A549 (cell line): ENCODE measurements around the gene ZNF438. TPM values are rescaled to one million over a fixed set of nuclear protein-coding genes. Genes with fewer than 3 reads are reported as not detected.

ENCODE experiments used
- ATAC-seq, 2 experiments: fragments of 200-7000 bp in 1 of 2; fragments of >200 bp in 1 of 2; cut with Nextera tagmentation in 1 of 2; cut with Tn5 transposase in 1 of 2; 3 replicates each; pipeline versions ENCODE4 v1.8.0 to v1.9.1; 2018 to 2020; ENCODE audit warnings: mild to moderate bottlenecking in 1 of 2, moderate library complexity in 1 of 2
- CTCF ChIA-PET: fragments of 300-600 bp; sonication (Branson Sonifier 250); formaldehyde crosslinking; extraction: SDS; loops from one replicate; lab custom pipeline; 2021; ENCODE audit warnings: antibody characterized with exemption, inconsistent platforms; lab: Yijun Ruan, JAX
- POLR2A ChIA-PET: fragments of 350-600 bp; formaldehyde crosslinking; extraction: SDS; loops from one replicate; lab custom pipeline; 2021; ENCODE audit warnings: antibody characterized with exemption, inconsistent platforms; lab: Yijun Ruan, JAX
- DNase-seq, 2 experiments: peaks; one replicate each; pipeline versions ENCODE4 v3.0.0 to v3.0.0-alpha.2; 2011 to 2016; ENCODE audit warnings: low read depth in 1 of 2, low spot score in 1 of 2
- FAIRE-seq: peaks from 2 replicates; lab custom pipeline; 2011; peaks lifted over from hg19 to GRCh38; lab: Jason Lieb, UNC
- H3K27ac ChIP-seq, 2 experiments: fragments of >200 bp; sonication (Bioruptor Twin); formaldehyde crosslinking; 3 replicates each; pipeline ENCODE4 v1.5.1; 2016 to 2017
- H3K4me1 ChIP-seq: fragments of >200 bp; sonication (Bioruptor Twin); formaldehyde crosslinking; 3 replicates; pipeline ENCODE4 v1.6.1; 2016
- H3K4me2 ChIP-seq: fragments of >200 bp; sonication (Bioruptor Twin); formaldehyde crosslinking; 3 replicates; pipeline ENCODE4 v1.6.1; 2016
- H3K4me3 ChIP-seq: fragments of >200 bp; sonication (Bioruptor Twin); formaldehyde crosslinking; 3 replicates; pipeline ENCODE4 v1.5.1; 2016
- H3K9me3 ChIP-seq: fragments of >200 bp; sonication (Bioruptor Twin); formaldehyde crosslinking; 3 replicates; pipeline ENCODE4 v1.6.1; 2016
- CBX2 ChIP-seq: fragments of 200-600 bp; sonication (generic); IDR thresholded peaks from 2 replicates; pipeline ENCODE4 v1.6.1; 2016; ENCODE audit warnings: low read depth, mild to moderate bottlenecking, borderline replicate concordance
- CBX8 ChIP-seq: fragments of 200-600 bp; sonication (generic); IDR thresholded peaks from 2 replicates; pipeline ENCODE4 v1.6.1; 2016
- CEBPB ChIP-seq, 2 experiments: fragments of >200 bp in 1 of 2; sonication (Bioruptor Twin) in 1 of 2; formaldehyde crosslinking in 1 of 2; IDR thresholded peaks; 2 replicates each; pipeline ENCODE4 v1.6.1; 2012 to 2016
- CHD4 ChIP-seq: fragments of 200-600 bp; sonication (generic); IDR thresholded peaks from 2 replicates; pipeline ENCODE4 v1.6.1; 2016; ENCODE audit warnings: antibody characterized with exemption, mild to moderate bottlenecking, borderline replicate concordance
- FOXS1 ChIP-seq: fragments of 250-450 bp; sonication (Bioruptor Pico); IDR thresholded peaks from 2 replicates; pipeline ENCODE4 v1.5.0; 2020; ENCODE audit warnings: mild to moderate bottlenecking, moderate library complexity
- GATA3 ChIP-seq: IDR thresholded peaks from 2 replicates; pipeline ENCODE4 v1.6.1; 2012; ENCODE audit warnings: borderline replicate concordance
- HDAC2 ChIP-seq: fragments of 200-600 bp; sonication (generic); IDR thresholded peaks from 2 replicates; pipeline ENCODE4 v1.6.1; 2016
- HMGXB4 ChIP-seq: fragments of 250-450 bp; sonication (Bioruptor Pico); IDR thresholded peaks from 2 replicates; pipeline ENCODE4 v1.5.0; 2021; ENCODE audit warnings: mild to moderate bottlenecking, moderate library complexity, borderline replicate concordance
- HOXA7 ChIP-seq: fragments of 250-450 bp; sonication (Bioruptor Pico); IDR thresholded peaks from 2 replicates; pipeline ENCODE4 v1.5.0; 2020; ENCODE audit warnings: mild to moderate bottlenecking, moderate library complexity
- HOXB13 ChIP-seq: fragments of 250-450 bp; sonication (Bioruptor Pico); IDR thresholded peaks from 2 replicates; pipeline ENCODE4 v1.5.0; 2020; ENCODE audit warnings: low read depth, mild to moderate bottlenecking, moderate library complexity
- HOXB5 ChIP-seq: fragments of 250-450 bp; sonication (Bioruptor Pico); IDR thresholded peaks from 2 replicates; pipeline ENCODE4 v1.5.0; 2020; ENCODE audit warnings: mild to moderate bottlenecking, moderate library complexity
- JUNB ChIP-seq: fragments of >200 bp; sonication (Bioruptor Twin); formaldehyde crosslinking; IDR thresholded peaks from 2 replicates; pipeline ENCODE4 v1.6.1; 2016
- KDM1A ChIP-seq: fragments of 200-600 bp; sonication (generic); IDR thresholded peaks from 2 replicates; pipeline ENCODE4 v1.6.1; 2016; ENCODE audit warnings: low read depth, mild to moderate bottlenecking
- MAFK ChIP-seq: fragments of 450-650 bp; IDR thresholded peaks from 2 replicates; pipeline ENCODE4 v1.6.1; 2014; ENCODE audit not compliant: partially characterized antibody
- MAZ ChIP-seq: fragments of 150-350 bp; IDR thresholded peaks from 2 replicates; pipeline ENCODE4 v1.6.1; 2014; ENCODE audit warnings: antibody characterized with exemption, low read depth, low read length, borderline replicate concordance
- MYC ChIP-seq: IDR thresholded peaks from 2 replicates; pipeline ENCODE4 v1.6.1; 2012; ENCODE audit warnings: mild to moderate bottlenecking, inconsistent platforms, low read length, improper control_type of control experiment, borderline replicate concordance
- NFE2L2 ChIP-seq: fragments of 150-350 bp; conservative IDR thresholded peaks from 2 replicates; pipeline ENCODE4 v1.6.1; 2014; ENCODE audit warnings: low read length
- NPAS2 ChIP-seq: fragments of 250-450 bp; sonication (Bioruptor Pico); IDR thresholded peaks from 2 replicates; pipeline ENCODE4 v1.8.0; 2022; ENCODE audit warnings: mild to moderate bottlenecking, moderate library complexity, borderline replicate concordance
- NR3C1 ChIP-seq: fragments of >200 bp; sonication (Bioruptor Twin); formaldehyde crosslinking; IDR thresholded peaks from 3 replicates; pipeline ENCODE4 v1.6.1; 2017
- POLR2AphosphoS2 ChIP-seq: conservative IDR thresholded peaks from 2 replicates; pipeline ENCODE4 v1.6.1; 2012; ENCODE audit warnings: low read length, improper control_type of control experiment, inconsistent platforms
- RAD21 ChIP-seq, 2 experiments: fragments of >200 bp in 1 of 2; sonication (Bioruptor Twin) in 1 of 2; formaldehyde crosslinking in 1 of 2; IDR thresholded peaks in 1 of 2; conservative IDR thresholded peaks in 1 of 2; 2 replicates in 1 of 2; 3 replicates in 1 of 2; pipeline ENCODE4 v1.6.1; 2012 to 2018; ENCODE audit warnings: inconsistent platforms in 1 of 2
- RARB ChIP-seq: fragments of 250-450 bp; sonication (Bioruptor Pico); IDR thresholded peaks from 2 replicates; pipeline ENCODE4 v1.8.0; 2021; ENCODE audit warnings: mild to moderate bottlenecking, moderate library complexity
- RFX5 ChIP-seq: fragments of 450-650 bp; IDR thresholded peaks from 2 replicates; pipeline ENCODE4 v1.7.1; 2014; ENCODE audit warnings: antibody characterized with exemption, mild to moderate bottlenecking, moderate library complexity
- RNF2 ChIP-seq: fragments of 200-600 bp; sonication (generic); IDR thresholded peaks from 2 replicates; pipeline ENCODE4 v1.6.1; 2016; ENCODE audit warnings: low read depth, mild to moderate bottlenecking, antibody characterized with exemption, moderate library complexity, borderline replicate concordance
- TP53 ChIP-seq: fragments of 250-450 bp; sonication (Bioruptor Pico); IDR thresholded peaks from 2 replicates; pipeline ENCODE4 v1.5.0; 2021; ENCODE audit warnings: mild to moderate bottlenecking, moderate library complexity
- ZC3H11A ChIP-seq: fragments of 450-650 bp; IDR thresholded peaks from 2 replicates; pipeline ENCODE4 v1.6.1; 2014; ENCODE audit warnings: antibody characterized with exemption, mild to moderate bottlenecking
- ZFP36 ChIP-seq: fragments of 450-650 bp; IDR thresholded peaks from 2 replicates; pipeline ENCODE4 v1.6.1; 2014; ENCODE audit warnings: borderline replicate concordance; ENCODE audit not compliant: partially characterized antibody
- ZNF302 ChIP-seq: fragments of 250-450 bp; sonication (Bioruptor Pico); IDR thresholded peaks from 2 replicates; pipeline ENCODE4 v1.9.0; 2021; ENCODE audit warnings: inconsistent platforms, mild to moderate bottlenecking, moderate library complexity
- WGBS: methylation state at CpG from one replicate; pipeline ENCODE4 v1.1.6; 2017; ENCODE audit errors: missing lambda C conversion rate; 5-methylcytosine and 5-hydroxymethylcytosine counted together
- polyA plus RNA-seq, 4 experiments: library from polyadenylated mRNA; depleted of rRNA in 3 of 4; stranded (reverse); fragments of >200 nt; fragmentation: RNase III in 1 of 4; extraction: RNeasy Plus Mini Kit Qiagen cat#74134 plus additional on column Dnase treatment in 1 of 4; gene quantifications; 2 replicates in 3 of 4; 3 replicates in 1 of 4; pipeline ENCODE4 v1.2.3, GENCODE V29; 2011 to 2017

Gene ZNF438
- polyA plus RNA-seq, 2 of the 4 experiments (the other 2 are of a cell fraction): 2.2 to 4.5 TPM

GRCh38 chr10:30897547-30897946 is 134.1 kb downstream of the ZNF438 start:
- POLR2A ChIA-PET: no interaction called here
- TF ChIP-seq RFX5: no peak
- no peak for TF ChIP-seq HDAC2
- no peak for TF ChIP-seq RNF2
- no peak for TF ChIP-seq GATA3
- TF ChIP-seq MAZ: no peak
- no peak for TF ChIP-seq TP53
- TF ChIP-seq ZFP36: no peak
- no peak for TF ChIP-seq POLR2AphosphoS2
- no peak for TF ChIP-seq ZC3H11A
- TF ChIP-seq NPAS2 (CRISPR knock-in tag): no peak
- TF ChIP-seq CBX2: no peak
- TF ChIP-seq RAD21 (conservative IDR thresholded peaks at IDR 0.05 in 1 of 2, IDR thresholded peaks at IDR 0.05 in 1 of 2): no peak
- no peak for TF ChIP-seq CHD4
- TF ChIP-seq MYC: no peak
- no peak for TF ChIP-seq FOXS1 (CRISPR knock-in tag)
- TF ChIP-seq HOXB13: no peak
- no peak for TF ChIP-seq NFE2L2
- TF ChIP-seq HOXA7 (CRISPR knock-in tag): no peak
- TF ChIP-seq ZNF302: no peak
- no peak for TF ChIP-seq MAFK
- WGBS: 76% methylated on average over 1 of the region's 1 CpG
- no peaks in the 10 kb centered on the region for H3K9me3 ChIP-seq
- FAIRE-seq (no peak), ATAC-seq (no peak), DNase-seq (no peak)
- CTCF ChIA-PET: no interaction called here
- H3K4me1 ChIP-seq: no peaks in the 10 kb centered on the region
- no peak overlapping the region for H3K27ac ChIP-seq
- no peak overlapping the region for H3K4me2 ChIP-seq
- H3K4me3 ChIP-seq: no peak overlapping the region

GRCh38 chr10:30897048-30897447 is 134.6 kb downstream of the ZNF438 start:
- Histone ChIP-seq H3K4me2 (no peak overlapping the region), H3K4me1 (no peaks in the 10 kb centered on the region), H3K27ac (no peak overlapping the region), H3K4me3 (no peak overlapping the region), H3K9me3 (no peaks in the 10 kb centered on the region)
- TF ChIP-seq HOXB13: no peak
- TF ChIP-seq HMGXB4 (CRISPR knock-in tag): no peak
- TF ChIP-seq HOXB5 (CRISPR knock-in tag): no peak
- no peak for TF ChIP-seq JUNB
- TF ChIP-seq GATA3: no peak
- DNase-seq (no peak), FAIRE-seq (no peak), ATAC-seq (no peak)
- ChIA-PET POLR2A (no interaction called here), CTCF (no interaction called here)

- no peaks in the 10 kb centered on the region for H3K9me3 ChIP-seq
- H3K4me3 ChIP-seq: no peak overlapping the region
- CTCF ChIA-PET: no interaction called here
- no peak overlapping the region for H3K4me2 ChIP-seq
- 67% methylated on average over 5 of the region's 5 CpGs for WGBS
- DNase-seq: no peak
- TF ChIP-seq RARB (CRISPR knock-in tag) (no peak), KDM1A (no peak), HDAC2 (no peak), ZNF302 (no peak), MAFK (no peak), CEBPB (IDR thresholded peaks at IDR 0.05) (no peak), ZFP36 (no peak), NR3C1 (no peak), CBX8 (no peak)
- TF ChIP-seq, all 56 proteins: peak for 0
- no peak for FAIRE-seq
- Histone ChIP-seq H3K27ac (no peak overlapping the region), H3K4me1 (no peaks in the 10 kb centered on the region)
- no peak for ATAC-seq
- POLR2A ChIA-PET: no interaction called here
Measured at GRCh38 chr10:30894221-30894620, 137.4 kb downstream of the ZNF438 start.
